HG03520 (cell line): Measurements from ENCODE around the gene OLFML2A.
A peak's percentile ranks its signal among the peaks of the same experiment; 100 is the strongest.
"Not testable (repeated sequence)": the region's sequence is repeated elsewhere in the genome, so short reads cannot be mapped to it uniquely, and the experiment has no call there.

Experiments used
- ATAC-seq: cut with Tn5 transposase; IDR thresholded peaks from one replicate; pipeline ENCODE4 v1.9.1; 2021; ENCODE audit warnings: mild to moderate bottlenecking, moderate library complexity; ENCODE audit not compliant: unreplicated experiment

The OLFML2A gene

GRCh38 chr9:124760719-124761118 is 16.2 kb upstream of the OLFML2A start:
- ATAC-seq: no peak

GRCh38 chr9:124761196-124761595 is 15.7 kb upstream of the OLFML2A start:
- ATAC-seq: no peak

- no peak for ATAC-seq
These were observed 15.2 kb upstream of the OLFML2A start for GRCh38 chr9:124761710-124762109.

GRCh38 chr9:124762633-124763032 is 14.3 kb upstream of the OLFML2A start:
- ATAC-seq: no peak

- no peak for ATAC-seq
These were observed 12.0 kb upstream of the OLFML2A start for GRCh38 chr9:124764774-124765438.

- no peak for ATAC-seq
These were observed 11.5 kb upstream of the OLFML2A start for GRCh38 chr9:124765439-124765835.

- ATAC-seq: no peak
These were observed 10.6 kb upstream of the OLFML2A start for GRCh38 chr9:124766326-124766725.

GRCh38 chr9:124766815-124767554 is 9.9 kb upstream of the OLFML2A start:
- ATAC-seq: no peak

GRCh38 chr9:124767821-124768220 is 9.1 kb upstream of the OLFML2A start:
- no peak for ATAC-seq

- no peak for ATAC-seq
These were observed 8.6 kb upstream of the OLFML2A start for GRCh38 chr9:124768334-124768733.

- ATAC-seq: no peak
These were observed 8.0 kb upstream of the OLFML2A start for GRCh38 chr9:124768750-124769548.

GRCh38 chr9:124769549-124770358 is 7.2 kb upstream of the OLFML2A start:
- ATAC-seq: no peak

- ATAC-seq: no peak
These were observed 6.4 kb upstream of the OLFML2A start for GRCh38 chr9:124770359-124771020.

GRCh38 chr9:124771021-124771866 is 5.7 kb upstream of the OLFML2A start, which contains the start of gene NR6A1:
TSS of gene NR6A1 (minus strand) at chr9:124771311.
- ATAC-seq: peak; percentile 86

GRCh38 chr9:124771867-124772679 is 4.9 kb upstream of the OLFML2A start:
- no peak for ATAC-seq

- not testable (repeated sequence) for ATAC-seq
These were observed 4.1 kb upstream of the OLFML2A start for GRCh38 chr9:124772877-124773276.

- no peak for ATAC-seq
These were observed 3.3 kb upstream of the OLFML2A start for GRCh38 chr9:124773473-124774128.
